Common myeloid progenitor, CD34-positive (primary cell): ENCODE data around the gene PKNOX2.

Source experiments
- CTCF ChIA-PET: fragments of 350-600 bp; sonication (Branson Sonifier 250); formaldehyde crosslinking; loops from one replicate; lab custom pipeline; 2021; ENCODE audit warnings: antibody characterized with exemption; lab: Charles Lee
- POLR2A ChIA-PET: fragments of 350-600 bp; sonication (Branson Sonifier 250); formaldehyde crosslinking; loops from one replicate; lab custom pipeline; 2021; ENCODE audit warnings: antibody characterized with exemption; lab: Charles Lee
- DNase-seq, 3 donors: peaks; one replicate each; pipeline versions ENCODE4 v3.0.0 to v3.0.0-alpha.2; 2013
- H3K27ac ChIP-seq, 2 experiments: 1 replicate in 1 of 2; 2 replicates in 1 of 2; pipeline ENCODE4 v1.7.0; 2013; ENCODE audit warnings: inconsistent platforms in 2 of 2, low read length in 2 of 2, mild to moderate bottlenecking in 2 of 2, low read depth in 1 of 2, moderate library complexity in 1 of 2; ENCODE audit not compliant: severe bottlenecking in 2 of 2, insufficient read depth in 1 of 2, poor library complexity in 1 of 2
- H3K27me3 ChIP-seq, 5 experiments: replicated peaks in 2 of 5; 1 replicate in 3 of 5; 2 replicates in 2 of 5; pipeline versions ENCODE4 v1.6.1 to v1.7.0; 2013; ENCODE audit warnings: low read length in 4 of 5, mild to moderate bottlenecking in 2 of 5, moderate library complexity in 2 of 5, inconsistent platforms in 1 of 5; ENCODE audit not compliant: insufficient read depth in 5 of 5, control insufficient read depth in 4 of 5
- H3K36me3 ChIP-seq, 4 experiments: 1 replicate in 2 of 4; 2 replicates in 2 of 4; pipeline versions ENCODE4 v1.6.1 to v1.7.0; 2013; ENCODE audit warnings: low read length in 3 of 4, control low read depth in 1 of 4, mild to moderate bottlenecking in 1 of 4; ENCODE audit not compliant: control insufficient read depth in 4 of 4, insufficient read depth in 4 of 4
- H3K4me1 ChIP-seq, 4 experiments: 1 replicate in 3 of 4; 2 replicates in 1 of 4; pipeline versions ENCODE4 v1.6.1 to v1.7.1; 2013; ENCODE audit warnings: low read length in 3 of 4, mild to moderate bottlenecking in 3 of 4, control low read depth in 1 of 4, inconsistent platforms in 1 of 4, moderate library complexity in 1 of 4; ENCODE audit not compliant: control insufficient read depth in 4 of 4, insufficient read depth in 4 of 4; ENCODE audit errors: control extremely low read depth in 1 of 4
- H3K4me3 ChIP-seq, 7 experiments: 1 replicate in 4 of 7; 2 replicates in 3 of 7; pipeline versions ENCODE4 v1.5.1 to v1.7.0; 2013; ENCODE audit warnings: mild to moderate bottlenecking in 7 of 7, low read length in 6 of 7, moderate library complexity in 6 of 7, inconsistent platforms in 2 of 7, low read depth in 2 of 7, control low read depth in 1 of 7; ENCODE audit not compliant: insufficient read depth in 4 of 7, control insufficient read depth in 1 of 7; ENCODE audit errors: extremely low read depth in 1 of 7
- H3K9me3 ChIP-seq, 5 experiments: 1 replicate in 4 of 5; 2 replicates in 1 of 5; pipeline versions ENCODE4 v1.6.1 to v1.7.1; 2013; ENCODE audit warnings: low read length in 4 of 5, mild to moderate bottlenecking in 2 of 5, inconsistent platforms in 1 of 5, low read depth in 1 of 5, moderate library complexity in 1 of 5; ENCODE audit not compliant: control insufficient read depth in 4 of 5, insufficient read depth in 2 of 5; ENCODE audit errors: control extremely low read depth in 1 of 5
- WGBS: methylation state at CpG from one replicate; pipeline ENCODE4 v1.1.5; 2013; ENCODE audit not compliant: insufficient coverage; 5-methylcytosine and 5-hydroxymethylcytosine counted together

PKNOX2 gene

GRCh38 chr11:125304136-125304535 lies 139.6 kb downstream of the PKNOX2 start:
- Histone ChIP-seq H3K9me3 (no peaks in the 10 kb centered on the region), H3K27me3 (peaks cover 0 to 11% (median 2%) of the 10 kb centered on the region in 5 experiments), H3K4me3 (no peak overlapping the region), H3K36me3 (no peaks in the 10 kb centered on the region), H3K27ac (no peak overlapping the region), H3K4me1 (no peaks in the 10 kb centered on the region)
- POLR2A ChIA-PET = no interaction called here
- WGBS = 87% methylated on average over 6 of the region's 7 CpGs
- CTCF ChIA-PET = no interaction called here
- no peak for DNase-seq

DNA sequence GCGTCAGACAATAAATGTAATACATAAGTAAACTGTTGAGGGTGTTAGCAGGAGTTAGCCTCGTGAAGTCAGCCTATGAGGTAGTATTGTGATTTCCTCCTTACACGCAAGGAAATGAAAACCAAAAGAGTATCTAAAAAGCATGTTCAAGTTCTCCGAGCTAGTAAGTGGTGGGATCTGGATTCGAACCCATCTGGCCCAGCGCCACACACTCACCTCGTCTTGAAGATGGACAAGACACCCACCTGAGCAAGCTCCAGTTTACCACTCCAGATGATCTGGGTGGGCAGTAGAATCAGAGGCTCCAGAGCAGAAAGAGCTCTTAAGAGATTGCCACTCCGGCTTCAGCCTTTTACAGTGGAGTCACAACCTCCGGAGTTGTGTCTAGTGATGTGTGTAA lies 140.3 kb downstream of the PKNOX2 start:
- no peak for DNase-seq
- Histone ChIP-seq H3K4me1 (no peaks in the 10 kb centered on the region), H3K36me3 (no peaks in the 10 kb centered on the region), H3K27me3 (peaks cover 0 to 11% (median 3%) of the 10 kb centered on the region in 5 experiments), H3K9me3 (no peaks in the 10 kb centered on the region), H3K4me3 (no peak overlapping the region), H3K27ac (no peak overlapping the region)
- 87% methylated on average over 9 of the region's 9 CpGs for WGBS
- POLR2A ChIA-PET = no interaction called here
- CTCF ChIA-PET = no interaction called here

DNA sequence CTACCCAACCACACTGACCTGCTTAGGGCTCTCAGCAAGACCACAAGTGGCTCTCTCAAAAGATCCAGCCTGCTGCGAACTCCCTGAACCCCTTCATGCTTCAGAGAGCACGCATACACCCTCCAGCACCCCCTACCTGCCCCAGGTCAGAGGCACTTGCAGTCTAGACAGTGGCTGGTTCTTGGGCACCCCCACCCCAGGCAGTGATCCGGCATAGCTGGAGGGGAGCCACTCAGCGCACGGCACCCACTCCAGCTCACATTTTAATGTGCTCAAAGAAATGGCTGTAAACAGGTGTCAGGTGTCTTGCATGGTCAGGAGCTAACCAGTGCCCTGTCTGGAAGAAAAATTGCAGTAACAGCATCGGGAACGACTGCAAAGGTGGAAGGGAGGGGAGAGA lies 140.8 kb downstream of the PKNOX2 start:
- no peak for DNase-seq
- ChIA-PET POLR2A (no interaction called here), CTCF (no interaction called here)
- Histone ChIP-seq H3K27me3 (peaks cover 0 to 11% (median 3%) of the 10 kb centered on the region in 5 experiments), H3K36me3 (no peaks in the 10 kb centered on the region), H3K4me1 (no peaks in the 10 kb centered on the region), H3K27ac (no peak overlapping the region), H3K9me3 (no peaks in the 10 kb centered on the region), H3K4me3 (no peak overlapping the region)
- 94% methylated on average over 7 of the region's 7 CpGs for WGBS

GRCh38 chr11:125306476-125306875 lies 141.9 kb downstream of the PKNOX2 start:
- H3K9me3 ChIP-seq = no peaks in the 10 kb centered on the region
- ChIA-PET CTCF (interaction anchor here (1.3 kb wide), 1 partner anchor 27 kb away, joined by 3 read pairs; no protein-coding TSS in a partner anchor), POLR2A (no interaction called here)
- DNase-seq = no peak
- no peaks in the 10 kb centered on the region for H3K36me3 ChIP-seq
- peaks cover 0 to 11% (median 7%) of the 10 kb centered on the region in 5 experiments for H3K27me3 ChIP-seq
- H3K27ac ChIP-seq = no peak overlapping the region
- no peaks in the 10 kb centered on the region for H3K4me1 ChIP-seq
- H3K4me3 ChIP-seq = no peak overlapping the region
- 100% methylated on average over 1 of the region's 7 CpGs for WGBS

GRCh38 chr11:125308246-125308645 lies 143.7 kb downstream of the PKNOX2 start:
- Histone ChIP-seq H3K27ac (no peak overlapping the region), H3K4me1 (no peaks in the 10 kb centered on the region), H3K9me3 (no peaks in the 10 kb centered on the region), H3K4me3 (no peak overlapping the region), H3K36me3 (no peaks in the 10 kb centered on the region), H3K27me3 (peaks cover 0 to 24% (median 15%) of the 10 kb centered on the region in 5 experiments)
- ChIA-PET CTCF (no interaction called here), POLR2A (no interaction called here)
- no peak for DNase-seq
- 88% methylated on average over 2 of the region's 5 CpGs for WGBS

DNA sequence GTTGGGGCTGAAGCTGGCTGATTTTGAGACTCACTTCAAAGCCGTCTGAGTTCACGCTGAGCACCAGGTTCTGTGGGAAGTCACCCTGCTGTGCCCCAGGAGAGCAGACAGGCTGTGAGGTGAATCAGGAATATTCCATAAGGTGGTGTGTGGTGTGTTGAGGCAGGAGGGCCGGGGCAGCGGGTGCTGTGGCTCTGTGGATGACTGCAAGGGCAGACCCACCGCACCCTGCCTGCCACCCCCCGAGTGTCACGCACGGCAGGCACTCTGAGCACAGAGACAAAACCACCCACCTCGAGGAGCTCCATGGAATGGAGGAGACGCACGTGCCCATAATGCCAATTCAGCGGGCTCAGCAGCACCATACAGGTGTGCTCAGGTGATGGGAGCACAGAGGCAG lies 147.8 kb downstream of the PKNOX2 start:
- Histone ChIP-seq H3K27me3 (peaks cover 0 to 42% (median 15%) of the 10 kb centered on the region in 5 experiments), H3K4me3 (no peak overlapping the region), H3K4me1 (no peaks in the 10 kb centered on the region), H3K9me3 (peaks cover 0 to 3% (median 0%) of the 10 kb centered on the region in 5 experiments), H3K36me3 (no peaks in the 10 kb centered on the region), H3K27ac (no peak overlapping the region)
- ChIA-PET POLR2A (no interaction called here), CTCF (no interaction called here)
- 91% methylated on average over 10 of the region's 12 CpGs for WGBS
- DNase-seq = no peak

DNA sequence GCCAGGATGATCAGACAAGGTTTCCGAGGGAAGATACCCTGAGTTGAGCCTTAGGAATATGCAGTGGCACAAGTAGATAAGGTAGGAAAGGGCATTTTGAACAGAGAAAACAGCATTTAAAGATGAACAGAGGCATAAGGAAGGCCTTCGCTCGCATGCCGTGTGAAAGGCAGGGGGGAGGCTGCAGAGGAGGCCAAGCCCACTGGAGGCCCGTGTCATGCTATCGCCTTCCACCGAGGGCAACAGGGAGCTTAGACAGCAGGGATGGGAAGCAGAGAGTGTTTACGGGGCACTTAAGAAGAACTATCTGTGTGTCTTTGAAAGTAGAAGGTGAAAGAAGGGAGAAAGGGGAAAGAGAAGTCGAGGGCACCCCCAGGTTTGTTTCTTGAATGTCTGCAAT lies 148.3 kb downstream of the PKNOX2 start:
- H3K9me3 ChIP-seq = peaks cover 0 to 6% (median 0%) of the 10 kb centered on the region in 5 experiments
- ChIA-PET CTCF (no interaction called here), POLR2A (no interaction called here)
- H3K4me3 ChIP-seq = no peak overlapping the region
- no peaks in the 10 kb centered on the region for H3K4me1 ChIP-seq
- peaks cover 0 to 42% (median 12%) of the 10 kb centered on the region in 5 experiments for H3K27me3 ChIP-seq
- no peak overlapping the region for H3K27ac ChIP-seq
- no peak for DNase-seq
- H3K36me3 ChIP-seq = no peaks in the 10 kb centered on the region
- 87% methylated on average over 8 of the region's 9 CpGs for WGBS
